Esophagus squamous epithelium (tissue), 5 donors: ENCODE data around the gene CUTC. TPM values are rescaled to one million over a fixed set of nuclear protein-coding genes. Genes with fewer than 3 reads are reported as not detected.
A peak's percentile ranks its signal among the peaks of the same experiment; 100 is the strongest.

Experiments used
- DNase-seq: peaks from one replicate; lab custom pipeline; 2025; lab: John Stamatoyannopoulos, UW
- H3K27ac ChIP-seq, 4 donors: fragments of 200-600 bp; sonication (generic); one replicate each; pipeline ENCODE4 v1.5.1; 2016 to 2019; ENCODE audit warnings: mild to moderate bottlenecking in 1 of 4
- H3K27me3 ChIP-seq, 4 donors: fragments of 200-600 bp; sonication (generic); 1 replicate in 3 of 4; 2 replicates in 1 of 4; pipeline versions ENCODE4 v1.5.1 to v1.6.0; 2017 to 2021; ENCODE audit warnings: antibody characterized with exemption in 1 of 4
- H3K36me3 ChIP-seq, 3 donors: fragments of 200-600 bp; sonication (generic); one replicate each; pipeline ENCODE4 v1.5.1; 2016 to 2019
- H3K4me1 ChIP-seq, 3 donors: fragments of 200-600 bp; sonication (generic); one replicate each; pipeline ENCODE4 v1.5.1; 2017 to 2019
- H3K4me3 ChIP-seq, 4 donors: fragments of 200-600 bp; sonication (generic); 1 replicate in 3 of 4; 2 replicates in 1 of 4; pipeline ENCODE4 v1.5.1; 2016 to 2019; ENCODE audit warnings: mild to moderate bottlenecking in 2 of 4, moderate library complexity in 1 of 4
- H3K9me3 ChIP-seq, 3 donors: fragments of 200-600 bp; sonication (generic); one replicate each; pipeline ENCODE4 v1.5.1; 2016 to 2019
- CTCF ChIP-seq, 6 experiments: fragments of 450-650 bp in 4 of 6; fragments of 200-600 bp in 2 of 6; sonication (generic) in 2 of 6; IDR thresholded peaks; one replicate each; pipeline ENCODE4 v1.5.1; 2016 to 2019; ENCODE audit warnings: antibody characterized with exemption in 6 of 6, mild to moderate bottlenecking in 4 of 6, moderate library complexity in 4 of 6
- POLR2A ChIP-seq, 4 donors: fragments of 450-650 bp; IDR thresholded peaks; one replicate each; pipeline ENCODE4 v1.6.1; 2017; ENCODE audit warnings: antibody characterized with exemption in 4 of 4, mild to moderate bottlenecking in 4 of 4, moderate library complexity in 3 of 4
- WGBS, 2 donors: methylation state at CpG; one replicate each; pipeline ENCODE4 v1.1.5; 2018; 5-methylcytosine and 5-hydroxymethylcytosine counted together
- intact Hi-C: fragments of 100-400 bp; cut with DNase I; formaldehyde crosslinking; loops from one replicate; pipeline ENCODE4 v1.15.0; 2022
- total RNA-seq, 4 donors: library from RNA; depleted of rRNA; stranded (reverse); fragments of >200 nt; gene quantifications; one replicate each; pipeline ENCODE4 v1.1.0, GENCODE V29; 2016
- donor health status: DM: yes; HTN: yes; CAD: no.

CUTC gene
- total RNA-seq, 4 donors from 2014 or later: 6.7 to 29.0 (median 18.9) TPM

GRCh38 chr10:99750641-99751040 is 18.6 kb downstream of the CUTC start:
- no peaks in the 10 kb centered on the region for H3K9me3 ChIP-seq
- TF ChIP-seq CTCF (IDR thresholded peaks at IDR 0.05): no peak
- TF ChIP-seq POLR2A (IDR thresholded peaks at IDR 0.05): no peak
- intact Hi-C loops: no loop called here
- H3K4me3 ChIP-seq: no peak overlapping the region
- H3K36me3 ChIP-seq: peaks cover 0 to 100% (median 30%) of the 10 kb centered on the region in 3 donors
- H3K27me3 ChIP-seq: no peaks in the 10 kb centered on the region
- DNase-seq: no peak
- H3K27ac ChIP-seq: no peak overlapping the region
- no peaks in the 10 kb centered on the region for H3K4me1 ChIP-seq

- WGBS, 2 donors: 63 to 74% methylated on average over 1 of the region's 1 CpG
- TF ChIP-seq POLR2A (IDR thresholded peaks at IDR 0.05) (no peak), CTCF (IDR thresholded peaks at IDR 0.05) (no peak)
- intact Hi-C loops: no loop called here
These were observed 22.6 kb downstream of the CUTC start for GRCh38 chr10:99754670-99755069.

GRCh38 chr10:99756159-99756558 is 24.1 kb downstream of the CUTC start:
- DNase-seq: no peak
- no peaks in the 10 kb centered on the region for H3K9me3 ChIP-seq
- 100% methylated on average over 1 of the region's 1 CpG for WGBS, 2 donors
- no peaks in the 10 kb centered on the region for H3K27me3 ChIP-seq
- peaks cover 10 to 99% (median 24%) of the 10 kb centered on the region in 3 donors for H3K36me3 ChIP-seq
- no peak overlapping the region for H3K27ac ChIP-seq
- no peak overlapping the region for H3K4me3 ChIP-seq
- H3K4me1 ChIP-seq: peaks cover 0 to 22% (median 6%) of the 10 kb centered on the region in 3 donors
- intact Hi-C loops: no loop called here
- TF ChIP-seq POLR2A (IDR thresholded peaks at IDR 0.05) (no peak), CTCF (IDR thresholded peaks at IDR 0.05) (no peak)

More at GRCh38 chr10:99754670-99755069, 22.6 kb downstream of the CUTC start:
- H3K9me3 ChIP-seq: no peaks in the 10 kb centered on the region
- H3K27ac ChIP-seq: no peak overlapping the region
- H3K4me3 ChIP-seq: no peak overlapping the region
- H3K27me3 ChIP-seq: no peaks in the 10 kb centered on the region
- H3K36me3 ChIP-seq: peaks cover 10 to 99% (median 24%) of the 10 kb centered on the region in 3 donors
- no peak for DNase-seq
- H3K4me1 ChIP-seq: peaks cover 0 to 16% (median 2%) of the 10 kb centered on the region in 3 donors

GRCh38 chr10:99758211-99758891 is 26.3 kb downstream of the CUTC start:
- H3K27me3 ChIP-seq: no peaks in the 10 kb centered on the region
- peaks cover 0 to 22% (median 6%) of the 10 kb centered on the region in 3 donors for H3K4me1 ChIP-seq
- H3K27ac ChIP-seq: peak overlapping the region in 3 of 4 donors; percentile 32 to 68 (median 61)
- no peaks in the 10 kb centered on the region for H3K9me3 ChIP-seq
- intact Hi-C loops: no loop called here
- H3K36me3 ChIP-seq: peaks cover 10 to 83% (median 15%) of the 10 kb centered on the region in 3 donors
- 75 to 77% methylated on average over 2 of the region's 2 CpGs for WGBS, 2 donors
- H3K4me3 ChIP-seq: no peak overlapping the region
- no peak for DNase-seq
- no peak for TF ChIP-seq CTCF (IDR thresholded peaks at IDR 0.05)
- no peak for TF ChIP-seq POLR2A (IDR thresholded peaks at IDR 0.05)

- H3K27me3 ChIP-seq: no peaks in the 10 kb centered on the region
- DNase-seq: no peak
- WGBS, 2 donors: 33 to 67% methylated on average over 1 of the region's 1 CpG
- no peak overlapping the region for H3K4me3 ChIP-seq
- H3K9me3 ChIP-seq: no peaks in the 10 kb centered on the region
- H3K27ac ChIP-seq: no peak overlapping the region
- H3K36me3 ChIP-seq: peaks cover 5 to 64% (median 10%) of the 10 kb centered on the region in 3 donors
- peaks cover 0 to 22% (median 6%) of the 10 kb centered on the region in 3 donors for H3K4me1 ChIP-seq
- intact Hi-C loops: no loop called here
- TF ChIP-seq POLR2A (IDR thresholded peaks at IDR 0.05) (no peak), CTCF (IDR thresholded peaks at IDR 0.05) (no peak)
These were observed 28.3 kb downstream of the CUTC start for GRCh38 chr10:99760321-99760720.
